Esophagus squamous epithelium (tissue), 4 donors: ENCODE data around the gene EVI5.

ENCODE experiments used
- CTCF ChIP-seq, 6 experiments: fragments of 450-650 bp in 4 of 6; fragments of 200-600 bp in 2 of 6; sonication (generic) in 2 of 6; IDR thresholded peaks; one replicate each; pipeline ENCODE4 v1.5.1; 2016 to 2019; ENCODE audit warnings: antibody characterized with exemption in 6 of 6, mild to moderate bottlenecking in 4 of 6, moderate library complexity in 4 of 6
- POLR2A ChIP-seq, 4 donors: fragments of 450-650 bp; IDR thresholded peaks; one replicate each; pipeline ENCODE4 v1.6.1; 2017; ENCODE audit warnings: antibody characterized with exemption in 4 of 4, mild to moderate bottlenecking in 4 of 4, moderate library complexity in 3 of 4

GRCh38 chr1:92575123-92575522 lies 209.8 kb downstream of the EVI5 start:
- TF ChIP-seq CTCF (IDR thresholded peaks at IDR 0.05) (no peak), POLR2A (IDR thresholded peaks at IDR 0.05) (no peak)
